Esophagus (tissue), 2 donors: ENCODE results near the gene MRPL24. TPM values are rescaled to one million over a fixed set of nuclear protein-coding genes. Genes with fewer than 3 reads are reported as not detected.

Experiments
- H3K27ac ChIP-seq, 2 donors: one replicate each; pipeline ENCODE4 v1.5.1; 2013; ENCODE audit warnings: low read depth in 2 of 2, mild to moderate bottlenecking in 2 of 2, inconsistent platforms in 1 of 2, low read length in 1 of 2, moderate library complexity in 1 of 2
- H3K27me3 ChIP-seq, 2 donors: one replicate each; pipeline ENCODE4 v1.6.1; 2013; ENCODE audit warnings: low read length in 2 of 2, control low read depth in 1 of 2, mild to moderate bottlenecking in 1 of 2; ENCODE audit not compliant: insufficient read depth in 2 of 2, control insufficient read depth in 1 of 2
- H3K36me3 ChIP-seq, 2 donors: one replicate each; pipeline ENCODE4 v1.6.1; 2013; ENCODE audit warnings: low read length in 1 of 2; ENCODE audit not compliant: control insufficient read depth in 2 of 2, insufficient read depth in 2 of 2
- H3K4me1 ChIP-seq, 2 donors: one replicate each; pipeline ENCODE4 v1.6.1; 2013; ENCODE audit warnings: low read length in 1 of 2; ENCODE audit not compliant: control insufficient read depth in 2 of 2, insufficient read depth in 2 of 2
- H3K4me3 ChIP-seq, 2 donors: one replicate each; pipeline ENCODE4 v1.5.1; 2013; ENCODE audit warnings: low read length in 2 of 2, mild to moderate bottlenecking in 2 of 2, low read depth in 1 of 2, moderate library complexity in 1 of 2
- H3K9me3 ChIP-seq, 2 donors: one replicate each; pipeline ENCODE4 v1.6.1; 2013; ENCODE audit warnings: mild to moderate bottlenecking in 2 of 2, low read depth in 1 of 2, low read length in 1 of 2, moderate library complexity in 1 of 2; ENCODE audit not compliant: control insufficient read depth in 2 of 2, insufficient read depth in 1 of 2
- WGBS, 2 donors: extraction: QIAGEN DNeasy Blood & Tissue Kit; methylation state at CpG; one replicate each; pipeline ENCODE4 v1.1.7; 2013; 5-methylcytosine and 5-hydroxymethylcytosine counted together
- polyA plus RNA-seq, 2 donors: library from polyadenylated mRNA; stranded (reverse); fragments of 200-250 nt; gene quantifications; one replicate each; pipeline ENCODE4 v1.2.3, GENCODE V29; 2013
- donor health status: healthy with polysubstance abuse.
- donor health status: Bipolar disorder and iron deficiency.

Gene MRPL24
- polyA plus RNA-seq, 2 donors, result 79.3 to 81.0 TPM

- Histone ChIP-seq H3K9me3 (no peaks in the 10 kb centered on the region), H3K27me3 (no peaks in the 10 kb centered on the region), H3K27ac (peak overlapping the region; percentile 88), H3K36me3 (no peaks in the 10 kb centered on the region), H3K4me1 (peaks cover 0 to 36% of the 10 kb centered on the region in 2 donors), H3K4me3 (no peak overlapping the region)
- WGBS, 2 donors, result 62 to 70% methylated on average over 8 of the region's 8 CpGs
Measured at GRCh38 chr1:156690675-156691036, 50.2 kb downstream of the MRPL24 start.

GRCh38 chr1:156689953-156690674, 50.8 kb downstream of the MRPL24 start:
- H3K9me3 ChIP-seq, result no peaks in the 10 kb centered on the region
- 22 to 27% methylated on average over 10 of the region's 10 CpGs for WGBS, 2 donors
- H3K4me1 ChIP-seq, result peaks cover 0 to 36% of the 10 kb centered on the region in 2 donors
- peak overlapping the region; percentile 88 for H3K27ac ChIP-seq
- no peaks in the 10 kb centered on the region for H3K36me3 ChIP-seq
- H3K4me3 ChIP-seq, result no peak overlapping the region
- no peaks in the 10 kb centered on the region for H3K27me3 ChIP-seq

GRCh38 chr1:156689035-156689952, 51.6 kb downstream of the MRPL24 start:
- no peaks in the 10 kb centered on the region for H3K9me3 ChIP-seq
- peak overlapping the region in 1 of 2 donors; percentile 15 for H3K27ac ChIP-seq
- WGBS, 2 donors, result 2% methylated on average over 23 of the region's 23 CpGs
- H3K4me1 ChIP-seq, result peaks cover 0 to 31% of the 10 kb centered on the region in 2 donors
- no peak overlapping the region for H3K4me3 ChIP-seq
- no peaks in the 10 kb centered on the region for H3K36me3 ChIP-seq
- no peaks in the 10 kb centered on the region for H3K27me3 ChIP-seq

Other genes starting within 250 kb of the MRPL24 start
- gene MEF2D, start 240.3 kb downstream of the MRPL24 start, polyA plus RNA-seq, result 10 to 100 TPM in 1 of 2 donors, 1 to 10 TPM in 1; 8.5 to 13.5 TPM
- 1 to 10 TPM; 3.8 to 7.8 TPM for gene IQGAP3, start 168.5 kb downstream of the MRPL24 start, polyA plus RNA-seq
- gene TTC24, start 161.4 kb downstream of the MRPL24 start, polyA plus RNA-seq, result under 1 TPM in 1 of 2 donors, not detected in 1; 0.08 TPM
- 10 to 100 TPM; 29.9 to 70.9 TPM for gene NAXE, start 149.3 kb downstream of the MRPL24 start, polyA plus RNA-seq
- gene GPATCH4, start 139.6 kb downstream of the MRPL24 start, polyA plus RNA-seq, result 10 to 100 TPM; 14.3 to 20.8 TPM
- under 1 TPM; 0.14 to 0.28 TPM for gene HAPLN2, start 121.7 kb downstream of the MRPL24 start, polyA plus RNA-seq
- gene BCAN, start 99.0 kb downstream of the MRPL24 start, polyA plus RNA-seq, result under 1 TPM; 0.01 to 0.04 TPM
- gene NES, start 63.7 kb downstream of the MRPL24 start, polyA plus RNA-seq, result 1 to 10 TPM; 2.4 to 3.0 TPM
- 1,000 to 10,000 TPM; 1,310 to 1,799 TPM for gene CRABP2, start 35.5 kb downstream of the MRPL24 start, polyA plus RNA-seq
- gene METTL25B, start 12.6 kb downstream of the MRPL24 start, polyA plus RNA-seq, result 10 to 100 TPM; 18.5 to 38.3 TPM
- gene ISG20L2, start 12.3 kb downstream of the MRPL24 start, polyA plus RNA-seq, result 10 to 100 TPM in 1 of 2 donors, 1 to 10 TPM in 1; 8.5 to 16.5 TPM
- 100 to 1,000 TPM in 1 of 2 donors, 10 to 100 TPM in 1; 88.6 to 150 TPM for gene HDGF, start 10.6 kb upstream of the MRPL24 start, polyA plus RNA-seq
- 10 to 100 TPM; 36.6 to 41.8 TPM for gene PRCC, start 26.4 kb upstream of the MRPL24 start, polyA plus RNA-seq
- under 1 TPM; 0.90 to 1.00 TPM for gene SH2D2A, start 75.8 kb upstream of the MRPL24 start, polyA plus RNA-seq
- under 1 TPM in 1 of 2 donors, not detected in 1; 0.01 TPM for gene INSRR, start 118.0 kb upstream of the MRPL24 start, polyA plus RNA-seq
- under 1 TPM; 0.06 to 0.08 TPM for gene NTRK1, start 119.8 kb upstream of the MRPL24 start, polyA plus RNA-seq
- 1 to 10 TPM; 1.5 to 1.7 TPM for gene PEAR1, start 152.6 kb upstream of the MRPL24 start, polyA plus RNA-seq
- gene LRRC71, start 179.5 kb upstream of the MRPL24 start, polyA plus RNA-seq, result under 1 TPM in 1 of 2 donors, not detected in 1; 0.04 TPM